Gastrocnemius medialis (tissue), 4 donors: ENCODE measurements around the gene CMTM4. TPM values are rescaled to one million over a fixed set of nuclear protein-coding genes. Genes with fewer than 3 reads are reported as not detected.

Experiments used
- ATAC-seq, 2 donors: fragments of 150-250 bp; one replicate each; pipeline ENCODE4 v1.9.1; 2016
- DNase-seq, 2 donors: peaks; one replicate each; pipeline ENCODE4 v3.0.0-alpha.2; 2019
- H3K27ac ChIP-seq, 4 donors: fragments of 200-600 bp; sonication (generic); 1 replicate in 1 of 4; 2 replicates in 3 of 4; pipeline ENCODE4 v1.5.1; 2016 to 2018; ENCODE audit warnings: mild to moderate bottlenecking in 2 of 4, moderate library complexity in 1 of 4
- H3K27me3 ChIP-seq, 3 donors: fragments of 200-600 bp; sonication (generic) in 2 of 3; 1 replicate in 1 of 3; 2 replicates in 2 of 3; pipeline versions ENCODE4 v1.5.1 to v1.6.0; 2016 to 2019; ENCODE audit warnings: mild to moderate bottlenecking in 1 of 3, moderate library complexity in 1 of 3
- H3K36me3 ChIP-seq, 2 donors: fragments of 200-600 bp; sonication (generic) in 1 of 2; one replicate each; pipeline ENCODE4 v1.5.1; 2017 to 2018
- H3K4me1 ChIP-seq, 2 donors: fragments of 200-600 bp; sonication (generic) in 1 of 2; one replicate each; pipeline ENCODE4 v1.5.1; 2016 to 2017; ENCODE audit warnings: mild to moderate bottlenecking in 2 of 2
- H3K4me3 ChIP-seq, 4 donors: fragments of 200-600 bp; sonication (generic) in 3 of 4; 1 replicate in 1 of 4; 2 replicates in 3 of 4; pipeline ENCODE4 v1.5.1; 2016 to 2019; ENCODE audit warnings: mild to moderate bottlenecking in 2 of 4
- H3K9me3 ChIP-seq, 3 donors: fragments of 200-600 bp; sonication (generic) in 2 of 3; 1 replicate in 1 of 3; 2 replicates in 2 of 3; pipeline ENCODE4 v1.5.1; 2016 to 2019
- POLR2A ChIP-seq, 2 donors: fragments of 450-650 bp; IDR thresholded peaks; one replicate each; pipeline ENCODE4 v1.6.1; 2017; ENCODE audit warnings: antibody characterized with exemption in 2 of 2, mild to moderate bottlenecking in 2 of 2, moderate library complexity in 2 of 2
- in situ Hi-C, 4 donors: fragments of 200-750 bp; cut with MboI; loops; one replicate each; pipeline versions ENCODE4 v1.15.0 to v1.8.0; 2017; ENCODE audit warnings: low sequenced_read_pairs in 4 of 4
- intact Hi-C: fragments of 100-400 bp; cut with DNase I; formaldehyde crosslinking; loops from one replicate; pipeline ENCODE4 v1.15.1; 2023; ENCODE audit warnings: low total_unique reads
- total RNA-seq, 4 donors: library from RNA; depleted of rRNA; stranded (reverse); fragments of >200 nt; gene quantifications; one replicate each; pipeline versions ENCODE4 v1.1.0 to v1.2.3, GENCODE V29; 2016
- TF ChIP-seq, protein P1 (sequence below), 5 experiments: fragments of 450-650 bp in 3 of 5; fragments of 200-600 bp in 2 of 5; sonication (generic) in 2 of 5; IDR thresholded peaks in 4 of 5; conservative IDR thresholded peaks in 1 of 5; 1 replicate in 4 of 5; 2 replicates in 1 of 5; pipeline ENCODE4 v1.5.1; 2016 to 2019; ENCODE audit warnings: antibody characterized with exemption in 5 of 5, mild to moderate bottlenecking in 3 of 5, moderate library complexity in 3 of 5

Gene CMTM4
- total RNA-seq, 4 donors from 2014 or later = 5.7 to 15.0 (median 7.2) TPM

- Histone ChIP-seq H3K4me3 (no peak overlapping the region), H3K4me1 (peaks cover 3 to 12% of the 10 kb centered on the region in 2 donors), H3K9me3 (no peaks in the 10 kb centered on the region), H3K27ac (no peak overlapping the region), H3K36me3 (no peaks in the 10 kb centered on the region), H3K27me3 (no peaks in the 10 kb centered on the region)
- in situ Hi-C loops = no loop called here
- no peak for TF ChIP-seq POLR2A (IDR thresholded peaks at IDR 0.05)
- TF ChIP-seq, protein P1, sequence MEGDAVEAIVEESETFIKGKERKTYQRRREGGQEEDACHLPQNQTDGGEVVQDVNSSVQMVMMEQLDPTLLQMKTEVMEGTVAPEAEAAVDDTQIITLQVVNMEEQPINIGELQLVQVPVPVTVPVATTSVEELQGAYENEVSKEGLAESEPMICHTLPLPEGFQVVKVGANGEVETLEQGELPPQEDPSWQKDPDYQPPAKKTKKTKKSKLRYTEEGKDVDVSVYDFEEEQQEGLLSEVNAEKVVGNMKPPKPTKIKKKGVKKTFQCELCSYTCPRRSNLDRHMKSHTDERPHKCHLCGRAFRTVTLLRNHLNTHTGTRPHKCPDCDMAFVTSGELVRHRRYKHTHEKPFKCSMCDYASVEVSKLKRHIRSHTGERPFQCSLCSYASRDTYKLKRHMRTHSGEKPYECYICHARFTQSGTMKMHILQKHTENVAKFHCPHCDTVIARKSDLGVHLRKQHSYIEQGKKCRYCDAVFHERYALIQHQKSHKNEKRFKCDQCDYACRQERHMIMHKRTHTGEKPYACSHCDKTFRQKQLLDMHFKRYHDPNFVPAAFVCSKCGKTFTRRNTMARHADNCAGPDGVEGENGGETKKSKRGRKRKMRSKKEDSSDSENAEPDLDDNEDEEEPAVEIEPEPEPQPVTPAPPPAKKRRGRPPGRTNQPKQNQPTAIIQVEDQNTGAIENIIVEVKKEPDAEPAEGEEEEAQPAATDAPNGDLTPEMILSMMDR (IDR thresholded peaks at IDR 0.05 in 4 of 5, conservative IDR thresholded peaks at IDR 0.05 in 1 of 5) = no peak
- no peak for DNase-seq
- ATAC-seq = no peak
- intact Hi-C loops = no loop called here
Observed at GRCh38 chr16:66647866-66648265, 48.7 kb downstream of the CMTM4 start.

- no peaks in the 10 kb centered on the region for H3K36me3 ChIP-seq
- in situ Hi-C loops = no loop called here
Observed at GRCh38 chr16:66641387-66641786, 55.2 kb downstream of the CMTM4 start.

GRCh38 chr16:66640724-66641314, 55.7 kb downstream of the CMTM4 start:
- Histone ChIP-seq H3K9me3 (no peaks in the 10 kb centered on the region), H3K4me3 (no peak overlapping the region), H3K4me1 (no peaks in the 10 kb centered on the region), H3K27ac (no peak overlapping the region), H3K36me3 (no peaks in the 10 kb centered on the region), H3K27me3 (no peaks in the 10 kb centered on the region)
- ATAC-seq (no peak), DNase-seq (no peak)
- TF ChIP-seq, protein P1 (IDR thresholded peaks at IDR 0.05 in 4 of 5, conservative IDR thresholded peaks at IDR 0.05 in 1 of 5) = no peak
- no peak for TF ChIP-seq POLR2A (IDR thresholded peaks at IDR 0.05)
- in situ Hi-C loops = no loop called here
- intact Hi-C loops = no loop called here

More at GRCh38 chr16:66641387-66641786, 55.2 kb downstream of the CMTM4 start:
- no peaks in the 10 kb centered on the region for H3K27me3 ChIP-seq
- H3K4me3 ChIP-seq = no peak overlapping the region
- H3K9me3 ChIP-seq = no peaks in the 10 kb centered on the region
- TF ChIP-seq POLR2A (IDR thresholded peaks at IDR 0.05) = no peak
- TF ChIP-seq, protein P1 (IDR thresholded peaks at IDR 0.05 in 4 of 5, conservative IDR thresholded peaks at IDR 0.05 in 1 of 5) = no peak
- DNase-seq (no peak), ATAC-seq (no peak)
- intact Hi-C loops = no loop called here
- H3K27ac ChIP-seq = no peak overlapping the region
- no peaks in the 10 kb centered on the region for H3K4me1 ChIP-seq

DNA sequence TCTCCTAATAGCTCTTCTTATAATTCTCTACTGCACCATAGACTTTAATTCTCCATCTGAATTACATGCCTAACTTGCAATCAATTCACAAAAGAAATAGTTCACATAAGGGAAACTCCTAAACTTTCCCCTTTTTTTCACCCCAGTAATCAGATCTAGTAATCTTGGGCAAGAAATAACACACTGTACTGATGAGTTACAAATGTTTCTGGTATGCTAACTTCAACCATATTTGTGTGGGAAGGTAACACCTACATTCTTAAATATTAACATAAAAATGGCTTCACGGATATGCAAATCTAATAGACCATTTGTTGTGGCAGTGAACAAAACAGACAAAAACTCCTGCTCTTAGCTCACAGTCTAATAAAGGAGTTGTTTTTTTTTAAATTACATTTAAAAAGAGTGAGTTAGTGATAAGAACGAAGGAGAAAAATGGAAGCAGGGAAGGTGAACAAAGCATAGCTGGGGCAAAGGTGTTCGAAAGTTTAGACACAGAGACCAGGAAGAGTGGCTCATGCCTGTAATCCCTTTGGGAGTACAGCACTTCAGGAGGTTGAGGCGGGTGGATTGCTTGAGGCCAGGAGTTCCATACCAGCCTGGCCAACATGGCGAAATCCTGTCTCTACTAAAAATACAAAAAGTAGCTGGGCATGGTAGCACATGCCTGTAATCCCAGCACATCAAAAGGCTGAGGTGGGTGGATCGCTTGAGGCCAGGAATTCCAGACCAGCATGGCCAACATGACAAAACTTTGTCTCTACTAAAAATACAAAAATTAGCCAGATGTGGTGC, 57.3 kb downstream of the CMTM4 start:
- H3K4me1 ChIP-seq = no peaks in the 10 kb centered on the region
- no peaks in the 10 kb centered on the region for H3K9me3 ChIP-seq
- TF ChIP-seq POLR2A (IDR thresholded peaks at IDR 0.05) = no peak
- TF ChIP-seq, protein P1 (IDR thresholded peaks at IDR 0.05 in 4 of 5, conservative IDR thresholded peaks at IDR 0.05 in 1 of 5) = no peak
- no peak for ATAC-seq
- in situ Hi-C loops = no loop called here
- H3K36me3 ChIP-seq = no peaks in the 10 kb centered on the region
- H3K27ac ChIP-seq = no peak overlapping the region
- DNase-seq = no peak
- intact Hi-C loops = no loop called here
- no peaks in the 10 kb centered on the region for H3K27me3 ChIP-seq
- H3K4me3 ChIP-seq = no peak overlapping the region
